HEK293 (cell line): ENCODE data around the gene CTCF.

Experiments
- CTCF ChIP-seq: fragments of 450-650 bp; formaldehyde crosslinking; IDR thresholded peaks from 2 replicates; pipeline ENCODE4 v1.5.1; 2016; ENCODE audit warnings: missing biosample characterization, missing genetic modification characterization
- HOXA7 ChIP-seq: sonication (generic); formaldehyde crosslinking; IDR thresholded peaks from 2 replicates; pipeline ENCODE4 v1.8.1; 2022; ENCODE audit warnings: missing genetic modification reagents, borderline replicate concordance
- KLF10 ChIP-seq: fragments of 450-650 bp; IDR thresholded peaks from 2 replicates; pipeline ENCODE4 v1.5.1; 2018; ENCODE audit warnings: missing biosample characterization, mild to moderate bottlenecking, missing genetic modification characterization
- SCRT1 ChIP-seq: fragments of 450-650 bp; formaldehyde crosslinking; IDR thresholded peaks from 2 replicates; pipeline ENCODE4 v1.5.1; 2016; ENCODE audit warnings: missing biosample characterization, missing genetic modification characterization, borderline replicate concordance
- ZBTB10 ChIP-seq: fragments of 450-650 bp; formaldehyde crosslinking; IDR thresholded peaks from 2 replicates; pipeline ENCODE4 v1.5.1; 2016; ENCODE audit warnings: missing biosample characterization, missing genetic modification characterization
- ZBTB11 ChIP-seq: fragments of 450-650 bp; formaldehyde crosslinking; conservative IDR thresholded peaks from 2 replicates; pipeline ENCODE4 v1.5.1; 2016; ENCODE audit warnings: low read depth, missing biosample characterization, missing genetic modification characterization
- ZBTB48 ChIP-seq: fragments of 450-650 bp; formaldehyde crosslinking; IDR thresholded peaks from 2 replicates; pipeline ENCODE4 v1.5.1; 2016; ENCODE audit warnings: missing biosample characterization, missing genetic modification characterization
- ZNF175 ChIP-seq: fragments of 450-650 bp; formaldehyde crosslinking; IDR thresholded peaks from 2 replicates; pipeline ENCODE4 v1.5.1; 2016; ENCODE audit warnings: missing biosample characterization, missing genetic modification characterization
- ZNF274 ChIP-seq, 2 experiments: fragments of 200-500 bp in 1 of 2; fragments of 450-650 bp in 1 of 2; sonication (Bioruptor generic) in 1 of 2; formaldehyde crosslinking in 1 of 2; IDR thresholded peaks; 2 replicates each; pipeline versions ENCODE4 v1.5.1 to v1.6.1; 2014 to 2016; ENCODE audit warnings: borderline replicate concordance in 1 of 2, inconsistent platforms in 1 of 2, low read length in 1 of 2, missing biosample characterization in 1 of 2, missing genetic modification characterization in 1 of 2
- ZNF560 ChIP-seq: fragments of 450-650 bp; formaldehyde crosslinking; IDR thresholded peaks from 2 replicates; pipeline ENCODE4 v1.5.1; 2017; ENCODE audit warnings: missing biosample characterization, missing genetic modification characterization, borderline replicate concordance
- ZNF585B ChIP-seq: fragments of 450-650 bp; formaldehyde crosslinking; IDR thresholded peaks from 2 replicates; pipeline ENCODE4 v1.5.1; 2016; ENCODE audit warnings: missing biosample characterization, missing genetic modification characterization
- ZNF747 ChIP-seq: fragments of 450-650 bp; formaldehyde crosslinking; IDR thresholded peaks from 2 replicates; pipeline ENCODE4 v1.5.1; 2016; ENCODE audit warnings: missing biosample characterization, missing genetic modification characterization

- TF ChIP-seq ZBTB10 (tag by site-specific recombination) (no peak), ZNF560 (no peak), ZBTB11 (no peak), ZNF585B (no peak), HOXA7 (CRISPR knock-in tag) (no peak), CTCF (tag by site-specific recombination) (no peak), KLF10 (tag by site-specific recombination) (no peak), SCRT1 (no peak), ZNF274 (IDR thresholded peaks at IDR 0.05; ENCODE audit: low read length) (no peak), ZNF274 (tag by site-specific recombination; IDR thresholded peaks at IDR 0.05; ENCODE audit: borderline replicate concordance) (no peak), ZNF175 (tag by site-specific recombination) (no peak), ZBTB48 (no peak), ZNF747 (tag by site-specific recombination) (no peak)
Measured at GRCh38 chr16:67648088-67648763, 85.9 kb downstream of the CTCF start.
